ENCODE measurements around the gene GAMT.

GAMT gene

DNA sequence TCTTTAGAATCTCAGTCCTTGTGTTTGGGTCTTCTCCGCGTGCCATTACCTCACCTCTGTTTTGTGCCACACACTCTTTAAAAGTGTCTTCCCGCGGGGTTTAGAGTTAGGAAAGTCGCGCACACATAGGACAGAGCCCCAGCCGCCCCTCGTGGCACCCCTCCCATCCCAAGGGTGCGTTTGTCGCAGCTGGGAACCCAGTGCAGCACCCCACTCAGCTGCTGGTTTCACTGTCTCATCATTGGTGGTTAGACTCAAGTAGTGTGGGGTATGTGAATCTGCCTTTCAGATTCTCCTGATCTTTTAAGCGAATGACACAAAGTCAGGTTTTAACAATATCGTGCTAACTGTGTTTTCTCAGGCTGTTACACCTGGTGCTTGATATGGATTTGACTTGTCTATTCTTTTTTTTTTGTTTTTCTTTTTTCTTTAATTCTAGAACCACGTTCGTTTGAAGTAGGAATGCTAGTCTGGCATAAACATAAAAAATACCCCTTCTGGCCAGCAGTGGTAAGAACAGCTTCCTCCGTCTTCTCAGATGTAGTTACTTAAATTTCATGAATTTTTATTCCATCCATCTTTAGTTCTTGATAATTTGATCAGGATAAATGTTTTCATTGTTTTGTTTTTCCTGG, 37.2 kb downstream of the GAMT start:
- no peak for TF ChIP-seq ZFX (IDR thresholded peaks at IDR 0.05; ENCODE audit: borderline replicate concordance)
- TF ChIP-seq CTCF (IDR thresholded peaks at IDR 0.05): no peak
- no peak overlapping the region for H3K27ac ChIP-seq

- TF ChIP-seq CTCF (IDR thresholded peaks at IDR 0.05) (no peak), ZFX (IDR thresholded peaks at IDR 0.05; ENCODE audit: borderline replicate concordance) (no peak)
- no peak overlapping the region for H3K27ac ChIP-seq
Observed at GRCh38 chr19:1363599-1363998, 37.7 kb downstream of the GAMT start.

- H3K27ac ChIP-seq: no peak overlapping the region
- TF ChIP-seq ZFX (IDR thresholded peaks at IDR 0.05; ENCODE audit: borderline replicate concordance) (no peak), CTCF (IDR thresholded peaks at IDR 0.05) (no peak)
Observed at GRCh38 chr19:1362387-1363257, 38.7 kb downstream of the GAMT start.

DNA sequence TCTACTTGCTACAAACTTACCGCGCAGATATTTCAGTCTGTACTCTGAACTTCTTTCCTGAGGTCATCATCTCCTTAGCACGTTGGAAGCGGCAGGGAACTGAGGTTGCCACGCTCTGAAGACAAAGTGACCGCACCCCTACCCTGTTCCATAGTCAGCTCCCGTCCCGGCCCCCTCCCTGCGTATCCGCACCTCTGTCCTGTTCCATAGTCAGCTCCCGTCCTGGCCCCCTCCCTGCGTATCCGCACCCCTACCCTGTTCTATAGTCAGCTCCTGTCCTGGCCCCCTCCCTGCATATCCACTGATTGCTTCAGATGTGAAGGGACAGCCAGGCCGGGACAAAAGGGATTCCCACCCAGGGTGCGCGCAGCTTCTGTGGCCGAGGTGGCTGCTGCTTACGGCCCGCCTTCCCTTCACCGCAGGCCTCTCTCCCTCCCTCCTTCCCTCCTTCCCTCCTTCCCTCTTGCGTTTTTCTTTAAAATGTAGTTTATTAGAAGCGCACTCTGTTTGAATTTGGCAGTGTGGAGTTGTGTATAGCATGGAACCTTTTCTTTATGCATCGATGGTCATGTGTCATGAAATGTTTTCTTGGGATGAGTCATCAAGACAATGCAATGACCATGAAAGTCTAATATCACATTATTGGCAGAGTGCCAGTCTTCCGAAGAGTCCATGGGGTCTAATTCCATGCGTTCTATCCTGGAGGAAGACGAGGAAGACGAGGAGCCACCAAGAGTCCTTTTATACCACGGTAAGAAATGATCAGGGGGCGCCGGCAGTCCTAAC, 39.5 kb downstream of the GAMT start:
- TF ChIP-seq CTCF (IDR thresholded peaks at IDR 0.05) (no peak), ZFX (IDR thresholded peaks at IDR 0.05; ENCODE audit: borderline replicate concordance) (no peak)

GRCh38 chr19:1360818-1361461, 40.4 kb downstream of the GAMT start:
- H3K27ac ChIP-seq: no peak overlapping the region
- TF ChIP-seq CTCF (IDR thresholded peaks at IDR 0.05) (no peak), ZFX (IDR thresholded peaks at IDR 0.05; ENCODE audit: borderline replicate concordance) (no peak)

More for the DNA sequence above, 39.5 kb downstream of the GAMT start:
- H3K27ac ChIP-seq: no peak overlapping the region

DNA sequence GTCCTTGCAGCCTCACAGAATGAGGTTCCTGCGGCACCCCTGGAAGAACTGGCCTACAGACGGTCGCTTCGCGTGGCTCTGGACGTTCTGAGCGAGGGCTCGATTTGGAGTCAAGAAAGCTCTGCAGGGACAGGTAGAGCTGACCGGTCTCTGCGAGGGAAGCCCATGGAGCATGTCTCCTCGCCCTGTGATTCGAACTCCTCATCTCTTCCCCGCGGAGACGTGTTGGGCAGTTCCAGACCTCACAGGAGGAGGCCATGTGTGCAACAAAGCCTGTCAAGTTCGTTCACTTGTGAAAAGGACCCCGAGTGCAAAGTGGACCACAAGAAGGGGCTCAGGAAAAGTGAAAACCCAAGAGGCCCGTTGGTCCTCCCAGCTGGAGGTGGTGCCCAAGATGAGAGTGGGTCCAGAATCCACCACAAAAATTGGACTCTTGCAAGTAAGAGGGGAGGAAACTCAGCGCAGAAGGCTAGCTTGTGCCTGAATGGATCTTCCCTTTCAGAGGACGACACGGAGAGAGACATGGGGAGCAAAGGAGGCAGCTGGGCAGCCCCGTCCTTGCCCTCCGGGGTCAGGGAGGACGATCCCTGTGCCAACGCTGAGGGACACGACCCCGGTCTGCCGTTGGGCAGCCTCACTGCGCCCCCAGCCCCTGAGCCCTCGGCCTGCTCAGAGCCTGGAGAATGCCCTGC, 41.1 kb downstream of the GAMT start:
- no peak overlapping the region for H3K27ac ChIP-seq
- TF ChIP-seq ZFX (IDR thresholded peaks at IDR 0.05; ENCODE audit: borderline replicate concordance) (no peak), CTCF (IDR thresholded peaks at IDR 0.05) (no peak)

Measured in 22Rv1 (cell line).